HepG2 (cell line): Measurements from ENCODE around the gene BAZ1A. TPM values are rescaled to one million over a fixed set of nuclear protein-coding genes. Genes with fewer than 3 reads are reported as not detected.

Experiments
- GATAD1 ChIP-seq: IDR thresholded peaks from 2 replicates; pipeline ENCODE4 v1.6.1; 2016; ENCODE audit warnings: missing genetic modification reagents, missing compliant biosample characterization
- HOXD1 ChIP-seq: sonication (generic); formaldehyde crosslinking; IDR thresholded peaks from 2 replicates; pipeline ENCODE4 v1.5.0; 2020; ENCODE audit warnings: missing genetic modification reagents
- LCORL ChIP-seq, 2 experiments: fragments of 450-650 bp in 1 of 2; sonication (generic) in 1 of 2; formaldehyde crosslinking in 1 of 2; IDR thresholded peaks; 2 replicates each; pipeline versions ENCODE4 v1.5.0 to v1.6.1; 2017 to 2020; ENCODE audit warnings: antibody characterized with exemption in 1 of 2, missing genetic modification reagents in 1 of 2
- MAFK ChIP-seq, 2 experiments: IDR thresholded peaks in 1 of 2; conservative IDR thresholded peaks in 1 of 2; 2 replicates each; pipeline ENCODE4 v1.6.1; 2011; ENCODE audit warnings: improper control_type of control experiment in 2 of 2, low read length in 2 of 2
- MED1 ChIP-seq: sonication (generic); formaldehyde crosslinking; IDR thresholded peaks from 2 replicates; pipeline ENCODE4 v1.4.0; 2020; ENCODE audit warnings: missing genetic modification reagents
- NR1H2 ChIP-seq: sonication (generic); formaldehyde crosslinking; IDR thresholded peaks from 2 replicates; pipeline ENCODE4 v1.8.1; 2022; ENCODE audit warnings: low read depth, missing genetic modification reagents, borderline replicate concordance
- RCOR2 ChIP-seq: IDR thresholded peaks from 2 replicates; pipeline ENCODE4 v1.6.1; 2016; ENCODE audit warnings: missing biosample characterization, missing genetic modification reagents
- THYN1 ChIP-seq: sonication (generic); formaldehyde crosslinking; IDR thresholded peaks from 2 replicates; pipeline ENCODE4 v1.8.1; 2023; ENCODE audit warnings: low read depth, mild to moderate bottlenecking, moderate library complexity, missing genetic modification reagents, borderline replicate concordance
- ZBTB38 ChIP-seq: sonication (generic); formaldehyde crosslinking; IDR thresholded peaks from 2 replicates; pipeline ENCODE4 v1.5.1; 2020; ENCODE audit warnings: mild to moderate bottlenecking, missing genetic modification reagents
- ZNF343 ChIP-seq: sonication (generic); formaldehyde crosslinking; IDR thresholded peaks from 2 replicates; pipeline ENCODE4 v1.4.0; 2020; ENCODE audit warnings: mild to moderate bottlenecking, missing genetic modification reagents
- ZNF598 ChIP-seq: sonication (generic); formaldehyde crosslinking; IDR thresholded peaks from 2 replicates; pipeline ENCODE4 v1.5.1; 2020; ENCODE audit warnings: mild to moderate bottlenecking, missing genetic modification reagents, borderline replicate concordance
- polyA plus RNA-seq, 8 experiments: library from polyadenylated mRNA; depleted of rRNA in 3 of 8; stranded (reverse) in 7 of 8; unstranded in 1 of 8; fragments of >200 nt; fragmentation: Illumina TruSeq in 4 of 8; extraction: Trizol in 4 of 8; gene quantifications; 2 replicates each; pipeline versions ENCODE4 v1.2.1 to v1.2.3, GENCODE V29; 2011 to 2016; ENCODE audit warnings: low read depth in 4 of 8, missing spikeins in 1 of 8, mixed read lengths in 1 of 8; ENCODE audit not compliant: insufficient read depth in 1 of 8
- total RNA-seq, 5 experiments: library from RNA; depleted of rRNA; stranded (reverse); fragments of >200 nt; fragmentation: Illumina TruSeq; extraction: Trizol; gene quantifications; 2 replicates each; pipeline ENCODE4 v1.2.3, GENCODE V29; 2016; ENCODE audit warnings: low read depth in 1 of 5
- TF ChIP-seq, protein P1 (sequence below): sonication (generic); formaldehyde crosslinking; IDR thresholded peaks from 2 replicates; pipeline ENCODE4 v1.4.0; 2020; ENCODE audit warnings: missing genetic modification reagents, borderline replicate concordance
- TF ChIP-seq, protein P2 (sequence below): IDR thresholded peaks from 2 replicates; pipeline ENCODE4 v1.6.1; 2018; ENCODE audit warnings: missing genetic modification reagents, mild to moderate bottlenecking, missing compliant biosample characterization
- TF ChIP-seq, protein P3 (sequence below): sonication (generic); formaldehyde crosslinking; IDR thresholded peaks from 2 replicates; pipeline ENCODE4 v1.4.0; 2020; ENCODE audit warnings: missing genetic modification reagents, borderline replicate concordance
- TF ChIP-seq, protein P4 (sequence below): sonication (generic); formaldehyde crosslinking; conservative IDR thresholded peaks from 2 replicates; pipeline ENCODE4 v1.8.0; 2022; ENCODE audit warnings: mild to moderate bottlenecking, moderate library complexity, missing genetic modification reagents
- TF ChIP-seq, protein P5 (sequence below): sonication (generic); IDR thresholded peaks from 2 replicates; pipeline ENCODE4 v1.6.1; 2016; ENCODE audit warnings: low read depth, borderline replicate concordance
- TF ChIP-seq, protein P6 (sequence below): sonication (generic); formaldehyde crosslinking; IDR thresholded peaks from 2 replicates; pipeline ENCODE4 v1.4.0; 2020; ENCODE audit warnings: missing genetic modification reagents, mild to moderate bottlenecking, borderline replicate concordance

The BAZ1A gene
- total and polyA plus RNA-seq, 2 of the 13 experiments (the other 11 are each of a cell fraction or from before 2014, with no cell fraction given) = 20.9 to 56.8 TPM

DNA sequence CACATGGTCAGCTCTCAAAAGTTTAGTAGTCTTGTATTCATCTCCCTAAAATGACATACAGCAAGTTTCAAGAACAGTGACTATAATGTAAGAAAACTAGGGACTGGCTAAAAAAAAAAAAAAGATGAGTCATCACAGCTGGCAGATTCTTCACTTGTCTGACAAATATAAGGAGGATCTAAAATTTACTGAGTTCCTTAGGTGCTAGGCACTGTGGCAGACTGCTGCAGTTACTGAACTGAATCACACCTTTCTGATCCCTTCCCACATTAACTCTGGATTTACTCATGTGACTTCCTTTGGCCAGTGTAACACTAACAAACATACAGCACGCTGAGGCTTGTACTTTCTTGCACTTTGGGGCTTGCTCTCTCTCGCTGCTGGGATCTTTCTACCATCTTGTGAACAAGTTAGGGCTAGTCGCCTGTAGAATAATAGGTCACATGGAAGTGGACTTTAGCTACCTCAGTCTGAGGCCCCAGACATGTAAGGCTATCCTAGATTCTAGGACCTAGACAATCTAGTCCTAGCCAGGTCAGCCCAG is 32.1 kb downstream of the BAZ1A start (continued):
- TF ChIP-seq, protein P1, sequence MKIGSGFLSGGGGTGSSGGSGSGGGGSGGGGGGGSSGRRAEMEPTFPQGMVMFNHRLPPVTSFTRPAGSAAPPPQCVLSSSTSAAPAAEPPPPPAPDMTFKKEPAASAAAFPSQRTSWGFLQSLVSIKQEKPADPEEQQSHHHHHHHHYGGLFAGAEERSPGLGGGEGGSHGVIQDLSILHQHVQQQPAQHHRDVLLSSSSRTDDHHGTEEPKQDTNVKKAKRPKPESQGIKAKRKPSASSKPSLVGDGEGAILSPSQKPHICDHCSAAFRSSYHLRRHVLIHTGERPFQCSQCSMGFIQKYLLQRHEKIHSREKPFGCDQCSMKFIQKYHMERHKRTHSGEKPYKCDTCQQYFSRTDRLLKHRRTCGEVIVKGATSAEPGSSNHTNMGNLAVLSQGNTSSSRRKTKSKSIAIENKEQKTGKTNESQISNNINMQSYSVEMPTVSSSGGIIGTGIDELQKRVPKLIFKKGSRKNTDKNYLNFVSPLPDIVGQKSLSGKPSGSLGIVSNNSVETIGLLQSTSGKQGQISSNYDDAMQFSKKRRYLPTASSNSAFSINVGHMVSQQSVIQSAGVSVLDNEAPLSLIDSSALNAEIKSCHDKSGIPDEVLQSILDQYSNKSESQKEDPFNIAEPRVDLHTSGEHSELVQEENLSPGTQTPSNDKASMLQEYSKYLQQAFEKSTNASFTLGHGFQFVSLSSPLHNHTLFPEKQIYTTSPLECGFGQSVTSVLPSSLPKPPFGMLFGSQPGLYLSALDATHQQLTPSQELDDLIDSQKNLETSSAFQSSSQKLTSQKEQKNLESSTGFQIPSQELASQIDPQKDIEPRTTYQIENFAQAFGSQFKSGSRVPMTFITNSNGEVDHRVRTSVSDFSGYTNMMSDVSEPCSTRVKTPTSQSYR = no peak
- TF ChIP-seq, protein P2, sequence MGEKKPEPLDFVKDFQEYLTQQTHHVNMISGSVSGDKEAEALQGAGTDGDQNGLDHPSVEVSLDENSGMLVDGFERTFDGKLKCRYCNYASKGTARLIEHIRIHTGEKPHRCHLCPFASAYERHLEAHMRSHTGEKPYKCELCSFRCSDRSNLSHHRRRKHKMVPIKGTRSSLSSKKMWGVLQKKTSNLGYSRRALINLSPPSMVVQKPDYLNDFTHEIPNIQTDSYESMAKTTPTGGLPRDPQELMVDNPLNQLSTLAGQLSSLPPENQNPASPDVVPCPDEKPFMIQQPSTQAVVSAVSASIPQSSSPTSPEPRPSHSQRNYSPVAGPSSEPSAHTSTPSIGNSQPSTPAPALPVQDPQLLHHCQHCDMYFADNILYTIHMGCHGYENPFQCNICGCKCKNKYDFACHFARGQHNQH = no peak
- TF ChIP-seq NR1H2 (CRISPR knock-in tag) (no peak), MED1 (CRISPR knock-in tag) (no peak), ZNF343 (CRISPR knock-in tag) (no peak), LCORL (IDR thresholded peaks at IDR 0.05) (no peak), LCORL (CRISPR knock-in tag; IDR thresholded peaks at IDR 0.05) (no peak), RCOR2 (no peak), THYN1 (CRISPR knock-in tag) (no peak), ZNF598 (CRISPR knock-in tag) (no peak), HOXD1 (CRISPR knock-in tag) (no peak), ZBTB38 (no peak), GATAD1 (CRISPR knock-in tag) (no peak), MAFK (conservative IDR thresholded peaks at IDR 0.05 in 1 of 2, IDR thresholded peaks at IDR 0.05 in 1 of 2; ENCODE audit: low read length in 2 of 2) (peak; percentile 82 to 83)
- TF ChIP-seq, protein P3, sequence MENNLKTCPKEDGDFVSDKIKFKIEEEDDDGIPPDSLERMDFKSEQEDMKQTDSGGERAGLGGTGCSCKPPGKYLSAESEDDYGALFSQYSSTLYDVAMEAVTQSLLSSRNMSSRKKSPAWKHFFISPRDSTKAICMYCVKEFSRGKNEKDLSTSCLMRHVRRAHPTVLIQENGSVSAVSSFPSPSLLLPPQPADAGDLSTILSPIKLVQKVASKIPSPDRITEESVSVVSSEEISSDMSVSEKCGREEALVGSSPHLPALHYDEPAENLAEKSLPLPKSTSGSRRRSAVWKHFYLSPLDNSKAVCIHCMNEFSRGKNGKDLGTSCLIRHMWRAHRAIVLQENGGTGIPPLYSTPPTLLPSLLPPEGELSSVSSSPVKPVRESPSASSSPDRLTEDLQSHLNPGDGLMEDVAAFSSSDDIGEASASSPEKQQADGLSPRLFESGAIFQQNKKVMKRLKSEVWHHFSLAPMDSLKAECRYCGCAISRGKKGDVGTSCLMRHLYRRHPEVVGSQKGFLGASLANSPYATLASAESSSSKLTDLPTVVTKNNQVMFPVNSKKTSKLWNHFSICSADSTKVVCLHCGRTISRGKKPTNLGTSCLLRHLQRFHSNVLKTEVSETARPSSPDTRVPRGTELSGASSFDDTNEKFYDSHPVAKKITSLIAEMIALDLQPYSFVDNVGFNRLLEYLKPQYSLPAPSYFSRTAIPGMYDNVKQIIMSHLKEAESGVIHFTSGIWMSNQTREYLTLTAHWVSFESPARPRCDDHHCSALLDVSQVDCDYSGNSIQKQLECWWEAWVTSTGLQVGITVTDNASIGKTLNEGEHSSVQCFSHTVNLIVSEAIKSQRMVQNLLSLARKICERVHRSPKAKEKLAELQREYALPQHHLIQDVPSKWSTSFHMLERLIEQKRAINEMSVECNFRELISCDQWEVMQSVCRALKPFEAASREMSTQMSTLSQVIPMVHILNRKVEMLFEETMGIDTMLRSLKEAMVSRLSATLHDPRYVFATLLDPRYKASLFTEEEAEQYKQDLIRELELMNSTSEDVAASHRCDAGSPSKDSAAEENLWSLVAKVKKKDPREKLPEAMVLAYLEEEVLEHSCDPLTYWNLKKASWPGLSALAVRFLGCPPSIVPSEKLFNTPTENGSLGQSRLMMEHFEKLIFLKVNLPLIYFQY = no peak
- TF ChIP-seq, protein P4, sequence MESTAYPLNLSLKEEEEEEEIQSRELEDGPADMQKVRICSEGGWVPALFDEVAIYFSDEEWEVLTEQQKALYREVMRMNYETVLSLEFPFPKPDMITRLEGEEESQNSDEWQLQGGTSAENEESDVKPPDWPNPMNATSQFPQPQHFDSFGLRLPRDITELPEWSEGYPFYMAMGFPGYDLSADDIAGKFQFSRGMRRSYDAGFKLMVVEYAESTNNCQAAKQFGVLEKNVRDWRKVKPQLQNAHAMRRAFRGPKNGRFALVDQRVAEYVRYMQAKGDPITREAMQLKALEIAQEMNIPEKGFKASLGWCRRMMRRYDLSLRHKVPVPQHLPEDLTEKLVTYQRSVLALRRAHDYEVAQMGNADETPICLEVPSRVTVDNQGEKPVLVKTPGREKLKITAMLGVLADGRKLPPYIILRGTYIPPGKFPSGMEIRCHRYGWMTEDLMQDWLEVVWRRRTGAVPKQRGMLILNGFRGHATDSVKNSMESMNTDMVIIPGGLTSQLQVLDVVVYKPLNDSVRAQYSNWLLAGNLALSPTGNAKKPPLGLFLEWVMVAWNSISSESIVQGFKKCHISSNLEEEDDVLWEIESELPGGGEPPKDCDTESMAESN = no peak
- TF ChIP-seq, protein P5, sequence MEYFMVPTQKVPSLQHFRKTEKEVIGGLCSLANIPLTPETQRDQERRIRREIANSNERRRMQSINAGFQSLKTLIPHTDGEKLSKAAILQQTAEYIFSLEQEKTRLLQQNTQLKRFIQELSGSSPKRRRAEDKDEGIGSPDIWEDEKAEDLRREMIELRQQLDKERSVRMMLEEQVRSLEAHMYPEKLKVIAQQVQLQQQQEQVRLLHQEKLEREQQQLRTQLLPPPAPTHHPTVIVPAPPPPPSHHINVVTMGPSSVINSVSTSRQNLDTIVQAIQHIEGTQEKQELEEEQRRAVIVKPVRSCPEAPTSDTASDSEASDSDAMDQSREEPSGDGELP = peak; percentile 66; the same call in 1 of the 2 replicates
- TF ChIP-seq, protein P6, sequence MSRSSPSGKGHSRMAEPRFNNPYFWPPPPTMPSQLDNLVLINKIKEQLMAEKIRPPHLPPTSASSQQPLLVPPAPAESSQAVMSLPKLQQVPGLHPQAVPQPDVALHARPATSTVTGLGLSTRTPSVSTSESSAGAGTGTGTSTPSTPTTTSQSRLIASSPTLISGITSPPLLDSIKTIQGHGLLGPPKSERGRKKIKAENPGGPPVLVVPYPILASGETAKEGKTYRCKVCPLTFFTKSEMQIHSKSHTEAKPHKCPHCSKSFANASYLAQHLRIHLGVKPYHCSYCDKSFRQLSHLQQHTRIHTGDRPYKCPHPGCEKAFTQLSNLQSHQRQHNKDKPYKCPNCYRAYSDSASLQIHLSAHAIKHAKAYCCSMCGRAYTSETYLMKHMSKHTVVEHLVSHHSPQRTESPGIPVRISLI (CRISPR knock-in tag) = peak; percentile 69; the same call in 1 of the 2 replicates
